Activated CD4-positive, alpha-beta T cell treated with anti-CD3 and anti-CD28 coated beads, Interleukin-2, Interleukin-4, amounts not matched to agents 100 ng/mL and 50 ng/mL, durations not matched to agents 16 hours and 8 hours (primary cell): ENCODE data around the gene LY6G6D.

Experiments
- DNase-seq: peaks from one replicate; pipeline ENCODE4 v3.0.0-alpha.2; 2020; ENCODE audit warnings: low spot score

Gene LY6G6D

DNA sequence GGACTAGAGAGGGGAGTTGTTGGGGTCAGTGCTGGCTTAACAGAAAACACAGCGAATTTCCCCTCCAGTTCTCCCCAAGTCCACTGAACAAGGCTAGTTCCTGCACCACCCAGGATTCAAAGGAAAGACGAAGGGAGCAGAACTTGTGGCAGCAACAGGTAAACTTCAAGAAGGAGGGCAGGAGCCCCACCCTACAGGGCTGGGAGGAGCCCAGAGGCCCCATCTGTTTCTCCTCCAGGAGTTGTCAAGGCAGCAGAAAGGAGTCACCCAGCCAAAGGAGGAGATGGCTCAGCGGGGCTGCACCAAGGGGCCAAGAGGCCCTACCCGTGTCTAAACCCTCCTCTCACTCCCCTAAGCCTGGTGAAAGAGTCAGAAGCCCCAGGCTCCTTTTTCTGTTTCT lies 49.0 kb downstream of the LY6G6D start:
- no peak for DNase-seq

DNA sequence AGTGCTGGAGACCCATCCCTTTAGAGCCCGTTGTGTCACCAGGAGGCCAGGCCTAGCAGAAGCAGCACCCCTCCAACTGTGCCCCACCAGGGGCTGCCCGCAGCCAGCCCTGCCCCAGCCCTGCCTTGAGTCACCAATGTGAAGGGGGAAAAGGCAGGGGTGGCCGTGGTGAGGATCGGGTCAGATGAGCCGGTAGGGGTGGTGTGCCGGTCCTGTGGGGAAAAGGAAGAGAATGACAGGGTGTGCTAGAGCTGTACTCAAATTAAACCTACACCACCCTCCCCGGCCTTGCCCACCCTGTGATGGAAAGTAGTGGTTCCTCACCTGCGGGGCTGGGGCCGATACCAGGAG lies 50.4 kb downstream of the LY6G6D start:
- DNase-seq: no peak

DNA sequence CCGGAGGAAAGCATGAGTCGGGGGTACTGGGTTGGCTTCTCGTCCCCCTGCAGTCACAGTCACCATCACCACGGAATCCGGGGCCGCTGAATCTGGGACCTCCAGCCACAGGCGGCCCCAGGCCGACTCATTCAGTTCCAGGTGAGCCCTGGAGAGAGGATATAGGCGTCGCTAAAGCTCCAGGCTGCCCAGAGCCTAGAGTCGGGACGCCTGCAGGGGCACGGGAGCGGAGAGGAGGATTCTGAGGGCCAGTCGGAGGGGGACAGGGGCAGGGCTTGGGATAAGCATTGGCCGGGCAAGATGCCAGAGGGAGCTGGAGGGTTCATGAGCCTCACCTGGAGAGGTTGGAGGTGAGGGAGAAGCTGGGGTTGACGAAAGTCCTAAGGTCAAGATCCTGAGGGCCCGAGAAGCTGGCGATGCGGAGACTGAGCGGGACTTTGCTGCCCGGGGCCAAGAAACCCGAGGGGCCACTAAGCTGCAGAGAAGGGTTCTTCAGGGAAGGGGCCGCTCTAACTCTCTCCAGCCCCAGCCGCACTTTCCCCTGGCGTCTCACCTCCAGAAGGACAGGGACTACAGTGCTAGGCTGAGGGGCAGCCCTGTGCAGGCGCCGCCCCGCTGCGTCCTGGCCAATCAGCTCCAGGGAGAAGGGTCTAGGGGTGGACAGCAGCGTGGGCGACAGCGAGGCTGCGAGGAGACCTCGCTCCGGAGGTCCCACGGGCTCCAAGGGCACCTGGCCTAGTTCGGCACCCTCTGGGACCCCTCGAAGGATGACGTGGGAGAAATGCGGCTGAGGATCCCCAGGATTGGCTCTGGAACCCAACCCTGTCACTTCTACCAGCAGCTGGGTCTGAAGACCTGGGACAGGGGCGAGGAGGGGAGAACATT lies 51.0 kb downstream of the LY6G6D start:
- DNase-seq: no peak

DNA sequence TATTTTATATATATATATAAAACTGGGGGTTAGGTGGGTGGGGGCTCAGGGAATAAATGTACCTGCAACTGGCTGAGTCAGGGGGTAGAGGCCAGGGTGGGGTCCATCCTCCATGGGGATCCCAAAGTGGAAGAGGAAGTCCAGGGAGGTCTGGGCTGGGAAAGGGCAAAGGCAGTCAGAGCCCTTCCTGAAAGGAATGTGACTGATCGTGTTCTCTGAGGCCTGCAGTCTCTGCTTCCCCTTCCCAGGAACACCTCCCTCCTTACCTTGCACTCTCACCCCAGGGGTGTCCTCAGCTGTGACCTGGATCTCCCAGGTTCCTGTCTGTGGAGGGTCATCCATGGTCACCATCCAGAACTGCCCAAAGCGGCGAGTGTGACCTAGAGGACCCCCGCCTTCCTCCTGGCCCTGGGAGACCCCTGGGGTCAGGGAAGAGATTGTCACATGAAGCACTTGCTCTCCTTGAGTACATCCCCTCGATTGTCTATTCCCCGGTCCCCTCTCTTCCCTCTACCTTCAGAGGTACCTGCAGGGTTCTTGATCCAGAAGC lies 52.0 kb downstream of the LY6G6D start:
- DNase-seq: no peak
